ENCODE results near the gene POM121L12.

The POM121L12 gene

GRCh38 chr7:53035499-53036412 lies at the start of gene POM121L12:
Gene POM121L12, plus strand, starts transcription at chr7:53035633. Its CDS starts 39 bp downstream, at chr7:53035672.
- Histone ChIP-seq H3K36me3 (ENCODE audit: control insufficient read depth, insufficient read depth, low read length) (no peaks in the 10 kb centered on the region), H3K4me3 (ENCODE audit: low read depth, low read length) (no peak within 1 kb of the TSS), H2AFZ (no peak within 1 kb of the TSS), H3K27ac (no peak within 1 kb of the TSS), H3K27me3 (ENCODE audit: control insufficient read depth, insufficient read depth, low read length) (no peaks in the 10 kb centered on the region), H3K4me2 (ENCODE audit: low read length) (no peak within 1 kb of the TSS), H3K4me1 (no peaks in the 10 kb centered on the region), H3K79me2 (no peaks in the 10 kb centered on the region), H3K9ac (no peak within 1 kb of the TSS), H3K9me3 (ENCODE audit: control insufficient read depth, low read length) (no peaks in the 10 kb centered on the region)
- TF ChIP-seq CTCF (IDR thresholded peaks at IDR 0.05): no peak

DNA sequence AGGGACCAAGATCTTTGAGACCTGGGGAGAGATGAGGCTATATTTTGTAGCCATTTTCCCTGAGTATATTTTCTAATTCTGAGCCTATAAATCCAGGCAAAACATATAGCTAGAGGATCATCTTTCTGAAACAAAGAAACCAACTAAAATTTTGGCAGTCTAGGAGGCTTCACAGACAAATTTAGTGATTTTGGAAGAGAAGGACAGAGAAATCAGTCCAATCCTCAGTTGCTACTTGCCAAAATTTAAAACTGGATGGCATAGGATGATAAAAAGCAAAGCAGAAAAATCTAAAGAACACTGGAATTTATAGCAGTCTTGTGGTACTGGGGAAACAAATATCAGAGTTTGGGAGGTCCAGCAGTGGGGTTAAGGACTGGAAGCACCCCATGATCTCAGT lies 43.4 kb upstream of the POM121L12 start:
- Histone ChIP-seq H2AFZ (no peak overlapping the region), H3K79me2 (no peaks in the 10 kb centered on the region)
- no peak for TF ChIP-seq CTCF (IDR thresholded peaks at IDR 0.05)

GRCh38 chr7:52992479-52993162 lies 42.8 kb upstream of the POM121L12 start:
- H3K27ac ChIP-seq: no peak overlapping the region
- H3K79me2 ChIP-seq: no peaks in the 10 kb centered on the region
- no peaks in the 10 kb centered on the region for H3K4me1 ChIP-seq
- no peaks in the 10 kb centered on the region for H3K36me3 ChIP-seq (ENCODE audit: control insufficient read depth, insufficient read depth, low read length)
- TF ChIP-seq CTCF (IDR thresholded peaks at IDR 0.05): no peak
- H2AFZ ChIP-seq: no peak overlapping the region
- no peaks in the 10 kb centered on the region for H3K9me3 ChIP-seq (ENCODE audit: control insufficient read depth, low read length)
- no peaks in the 10 kb centered on the region for H3K27me3 ChIP-seq (ENCODE audit: control insufficient read depth, insufficient read depth, low read length)
- no peak overlapping the region for H3K9ac ChIP-seq
- no peak overlapping the region for H3K4me2 ChIP-seq (ENCODE audit: low read length)
- H3K4me3 ChIP-seq (ENCODE audit: low read depth, low read length): no peak overlapping the region

More for the DNA sequence above, 43.4 kb upstream of the POM121L12 start:
- H3K36me3 ChIP-seq (ENCODE audit: control insufficient read depth, insufficient read depth, low read length): no peaks in the 10 kb centered on the region
- no peaks in the 10 kb centered on the region for H3K4me1 ChIP-seq
- no peak overlapping the region for H3K4me2 ChIP-seq (ENCODE audit: low read length)
- no peaks in the 10 kb centered on the region for H3K27me3 ChIP-seq (ENCODE audit: control insufficient read depth, insufficient read depth, low read length)
- H3K9ac ChIP-seq: no peak overlapping the region
- no peak overlapping the region for H3K4me3 ChIP-seq (ENCODE audit: low read depth, low read length)
- H3K27ac ChIP-seq: no peak overlapping the region
- no peaks in the 10 kb centered on the region for H3K9me3 ChIP-seq (ENCODE audit: control insufficient read depth, low read length)

GRCh38 chr7:52995676-52996075 lies 39.8 kb upstream of the POM121L12 start:
- Histone ChIP-seq H3K36me3 (ENCODE audit: control insufficient read depth, insufficient read depth, low read length) (no peaks in the 10 kb centered on the region), H3K27ac (no peak overlapping the region), H3K4me3 (ENCODE audit: low read depth, low read length) (no peak overlapping the region), H3K4me2 (ENCODE audit: low read length) (no peak overlapping the region), H3K9ac (no peak overlapping the region), H3K79me2 (no peaks in the 10 kb centered on the region), H3K27me3 (ENCODE audit: control insufficient read depth, insufficient read depth, low read length) (no peaks in the 10 kb centered on the region), H3K9me3 (ENCODE audit: control insufficient read depth, low read length) (no peaks in the 10 kb centered on the region), H2AFZ (no peak overlapping the region), H3K4me1 (no peaks in the 10 kb centered on the region)
- no peak for TF ChIP-seq CTCF (IDR thresholded peaks at IDR 0.05)

Data from parathyroid adenoma (tissue), 2 donors.